Inferior parietal cortex (tissue), 1 donor: ENCODE data around the gene CBFA2T2.
"Not testable (repeated sequence)": the region's sequence is repeated elsewhere in the genome, so short reads cannot be mapped to it uniquely, and the experiment has no call there.

Source experiments
- DNase-seq: peaks from one replicate; pipeline ENCODE4 v3.0.0-alpha.2; 2016; ENCODE audit errors: extremely low spot score

The CBFA2T2 gene

DNA sequence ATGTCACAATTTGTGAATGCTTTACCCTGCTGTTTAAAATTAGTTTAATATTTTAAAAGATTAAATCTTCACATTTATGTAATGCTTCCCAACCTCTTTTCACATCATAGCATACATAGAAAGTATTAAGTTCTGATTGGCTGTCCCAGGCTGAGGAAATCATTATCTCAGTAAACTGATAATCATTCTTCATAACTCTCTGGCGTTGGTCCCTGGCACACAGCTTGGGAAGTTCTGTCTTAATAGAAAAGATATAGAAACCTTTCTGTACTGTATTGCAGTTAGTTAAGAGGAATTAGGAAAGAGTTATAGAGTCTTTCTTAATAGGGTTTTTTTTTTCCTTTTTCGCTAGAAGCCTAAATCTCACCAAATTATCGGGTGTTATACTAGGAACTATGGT is 85.4 kb downstream of the CBFA2T2 start:
- no peak for DNase-seq

GRCh38 chr20:33576432-33577125 is 86.7 kb downstream of the CBFA2T2 start:
- no peak for DNase-seq

DNA sequence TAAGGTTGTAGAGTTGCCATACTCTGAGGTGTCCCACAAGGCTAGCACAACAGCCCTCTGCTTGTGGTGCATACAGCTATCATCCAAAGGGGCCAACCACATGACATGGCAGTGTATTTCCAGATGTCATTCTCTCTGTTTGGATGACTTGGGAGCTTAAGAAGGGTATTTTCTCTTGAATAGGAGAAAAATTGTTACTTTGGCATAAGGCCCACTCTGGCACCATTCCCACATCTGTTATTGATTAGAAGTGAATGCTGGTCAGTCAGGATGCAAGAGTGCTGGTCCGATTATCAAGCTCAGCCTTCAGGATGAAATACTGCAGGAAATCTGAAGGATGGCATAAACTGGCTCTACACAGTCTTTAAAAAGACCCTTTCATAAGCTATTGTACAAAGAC is 88.6 kb downstream of the CBFA2T2 start:
- DNase-seq = no peak

GRCh38 chr20:33583143-33583542 is 93.2 kb downstream of the CBFA2T2 start:
- no peak for DNase-seq

- no peak for DNase-seq
Measured at GRCh38 chr20:33584976-33585375, 95.1 kb downstream of the CBFA2T2 start.

- DNase-seq = no peak
Measured at GRCh38 chr20:33585413-33585812, 95.5 kb downstream of the CBFA2T2 start.

DNA sequence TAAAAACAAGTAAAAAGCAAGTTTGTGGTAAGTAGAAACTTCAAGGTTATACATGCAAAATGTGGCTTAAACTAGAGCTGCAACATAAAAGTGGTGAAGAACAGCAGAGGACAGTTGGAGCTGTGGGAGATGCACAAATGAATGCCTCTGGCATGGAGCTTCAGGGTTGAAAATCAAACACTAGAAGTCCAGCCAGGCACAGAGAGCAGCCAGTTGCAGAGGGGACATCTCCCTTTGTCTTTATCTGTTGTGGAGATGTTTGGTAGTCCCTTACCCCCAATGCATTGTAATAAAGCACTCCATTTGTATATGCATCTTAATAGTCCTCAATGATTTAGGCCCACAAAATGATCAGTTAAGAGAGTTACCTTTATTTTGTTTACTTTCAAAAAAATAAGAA is 99.2 kb downstream of the CBFA2T2 start:
- DNase-seq = no peak

DNA sequence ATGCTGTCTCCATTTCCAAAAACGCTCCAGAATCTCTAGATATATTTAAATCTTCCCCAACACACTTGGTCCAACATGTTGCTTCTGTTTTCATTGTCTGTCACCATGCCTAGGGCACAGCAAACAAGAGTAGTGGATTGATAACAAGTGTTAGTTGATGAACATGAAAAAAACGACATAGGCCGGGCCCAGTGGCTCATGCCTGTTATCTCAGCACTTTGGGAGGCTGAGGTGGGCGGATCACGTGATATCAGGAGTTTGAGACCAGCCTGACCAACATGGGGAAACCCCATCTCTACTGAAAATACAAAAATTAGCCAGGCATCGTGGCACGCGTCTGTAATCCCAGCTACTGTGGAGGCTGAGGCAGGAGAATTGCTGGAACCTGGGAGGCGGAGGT is 102.0 kb downstream of the CBFA2T2 start:
- DNase-seq = not testable (repeated sequence)

DNA sequence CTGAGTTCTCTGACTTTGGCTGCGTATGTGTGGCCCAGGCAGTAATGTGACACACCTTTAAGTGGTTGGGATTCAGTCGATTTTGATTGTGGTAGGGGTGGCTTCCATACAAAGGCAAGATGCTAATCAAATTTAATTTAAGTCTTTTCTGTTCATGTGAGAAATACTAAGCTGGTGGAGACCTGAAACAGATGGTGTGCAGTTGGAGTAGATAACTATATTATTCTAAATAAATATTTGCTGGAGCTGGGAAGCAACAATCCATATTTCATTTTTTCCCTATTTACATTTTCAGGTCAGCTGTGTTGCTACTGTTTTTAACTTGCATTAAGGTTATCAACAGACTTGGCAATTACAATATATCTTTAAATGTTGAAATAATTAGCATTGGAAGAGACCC is 104.8 kb downstream of the CBFA2T2 start:
- DNase-seq = no peak

DNA sequence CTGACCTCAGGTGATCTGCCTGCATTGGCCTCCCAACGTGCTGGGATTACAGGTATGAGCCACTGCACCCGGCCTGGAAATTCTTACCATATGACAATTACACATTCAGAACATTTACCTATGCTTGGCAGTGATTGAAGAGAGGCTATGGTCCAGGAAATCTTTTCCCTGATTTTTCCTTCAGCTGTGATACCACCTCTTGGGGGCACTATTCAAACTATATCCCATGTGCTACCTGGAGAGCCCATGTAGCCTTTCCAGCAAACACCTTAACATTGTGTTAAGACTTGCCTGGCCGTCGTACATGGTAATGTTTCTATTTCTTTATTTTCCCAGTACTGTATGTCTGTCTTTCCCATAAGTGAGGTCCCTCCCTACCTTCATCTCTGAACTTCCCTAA is 110.5 kb downstream of the CBFA2T2 start:
- no peak for DNase-seq

DNA sequence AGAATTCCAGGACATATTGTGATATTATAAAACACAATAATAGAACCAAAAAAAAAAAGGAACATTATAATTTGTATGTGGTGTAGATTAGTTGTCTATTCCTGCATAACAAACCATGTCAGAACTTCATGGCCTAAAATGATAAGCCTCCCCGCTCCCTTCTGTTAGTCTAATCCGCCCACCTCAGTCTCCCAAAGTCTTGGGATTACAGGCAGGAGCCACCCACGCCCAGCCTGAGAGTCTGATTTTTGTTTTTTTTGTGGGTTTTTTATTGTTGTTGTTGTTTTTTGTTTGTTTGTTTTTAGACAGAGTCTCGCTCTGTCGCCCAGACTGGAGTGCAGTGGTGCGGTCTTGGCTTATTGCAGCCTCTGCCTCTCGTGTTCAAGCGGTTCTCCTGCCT is 111.1 kb downstream of the CBFA2T2 start:
- DNase-seq = no peak

GRCh38 chr20:33601861-33602260 is 112.0 kb downstream of the CBFA2T2 start:
- DNase-seq = no peak

DNA sequence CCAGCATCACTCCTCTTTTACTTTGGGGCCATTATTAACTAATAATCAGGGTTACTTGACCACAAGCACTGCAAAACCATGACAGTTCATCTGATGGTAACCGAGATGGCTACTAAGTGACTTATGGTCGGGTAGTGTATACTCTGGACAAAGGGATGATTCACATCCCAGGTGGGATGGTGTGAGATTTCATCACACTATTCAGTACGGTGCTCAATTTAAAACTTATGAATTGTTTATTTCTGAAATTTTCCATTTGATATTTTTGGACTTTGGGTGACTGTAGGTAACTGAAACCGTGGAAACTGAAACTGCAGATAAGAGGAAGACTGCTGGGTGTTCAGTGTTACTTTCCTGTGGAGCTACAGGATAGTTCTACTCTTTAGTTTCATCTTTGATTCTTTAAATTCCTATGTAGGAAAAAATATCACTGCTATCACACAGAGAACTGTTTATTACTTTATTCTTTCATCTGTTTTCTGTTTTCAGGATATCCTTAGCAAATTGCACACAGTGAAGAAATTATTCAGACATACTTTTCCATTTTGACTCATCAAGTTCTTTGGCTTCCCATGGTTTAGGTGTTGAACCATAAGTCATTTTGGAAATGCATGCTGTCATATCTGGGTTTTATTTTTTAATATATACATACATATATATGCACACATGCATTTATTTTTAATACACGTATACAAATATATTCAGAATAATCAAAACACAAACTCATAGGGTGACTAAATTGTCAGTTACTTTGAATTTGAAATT is 113.1 kb downstream of the CBFA2T2 start:
- DNase-seq = no peak

GRCh38 chr20:33604084-33604990 is 114.4 kb downstream of the CBFA2T2 start:
- DNase-seq = no peak

- DNase-seq = no peak
Measured at GRCh38 chr20:33604991-33605370, 115.1 kb downstream of the CBFA2T2 start.

- no peak for DNase-seq
Measured at GRCh38 chr20:33606118-33606771, 116.3 kb downstream of the CBFA2T2 start.

GRCh38 chr20:33609504-33609903 is 119.6 kb downstream of the CBFA2T2 start:
- no peak for DNase-seq

- no peak for DNase-seq
Measured at GRCh38 chr20:33611106-33611505, 121.2 kb downstream of the CBFA2T2 start.

GRCh38 chr20:33612001-33612400 is 122.1 kb downstream of the CBFA2T2 start:
- no peak for DNase-seq

- DNase-seq = no peak
Measured at GRCh38 chr20:33621717-33622400, 132.0 kb downstream of the CBFA2T2 start.

DNA sequence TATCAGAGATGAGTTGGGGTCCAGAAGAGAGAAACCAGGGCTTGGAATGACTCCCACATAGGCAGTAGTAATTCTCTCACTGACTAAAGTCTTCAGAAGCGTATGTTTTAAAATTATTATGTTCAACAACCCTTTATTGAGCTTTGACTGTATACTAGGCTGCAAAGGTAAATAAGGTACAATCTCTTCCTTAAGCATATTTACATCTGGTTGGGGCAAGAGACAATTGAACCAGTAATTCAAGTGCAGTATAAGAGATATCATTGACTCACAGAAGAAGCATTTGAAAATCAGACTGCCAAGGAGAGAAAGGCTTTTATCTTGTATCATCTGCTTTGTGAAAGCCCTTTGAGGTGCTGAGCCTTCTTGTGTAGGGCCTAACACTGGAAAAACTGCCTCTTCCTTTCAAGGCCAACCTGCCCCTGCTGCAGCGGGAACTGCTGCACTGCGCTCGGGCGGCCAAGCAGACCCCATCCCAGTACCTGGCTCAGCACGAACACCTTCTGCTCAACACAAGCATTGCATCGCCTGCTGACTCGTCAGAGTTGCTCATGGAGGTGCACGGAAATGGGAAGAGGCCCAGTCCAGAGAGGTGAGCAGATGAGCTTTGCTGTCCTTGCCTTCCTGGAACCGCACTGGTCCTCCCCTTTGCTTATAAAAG is 132.9 kb downstream of the CBFA2T2 start:
- DNase-seq = no peak
